Mucosa of stomach (tissue), 1 donor: Measurements from ENCODE around the gene GPATCH3.

Source experiments
- H3K27me3 ChIP-seq: one replicate; pipeline ENCODE4 v1.7.0; 2013; ENCODE audit warnings: mild to moderate bottlenecking, low read length; ENCODE audit not compliant: control insufficient read depth, insufficient read depth
- H3K36me3 ChIP-seq: one replicate; pipeline ENCODE4 v1.7.0; 2013; ENCODE audit warnings: low read length; ENCODE audit not compliant: control insufficient read depth, insufficient read depth
- H3K4me1 ChIP-seq: one replicate; pipeline ENCODE4 v1.7.0; 2013; ENCODE audit warnings: mild to moderate bottlenecking, low read length; ENCODE audit not compliant: control insufficient read depth, insufficient read depth
- H3K4me3 ChIP-seq: one replicate; pipeline ENCODE4 v1.7.0; 2013; ENCODE audit warnings: low read length
- H3K9ac ChIP-seq: one replicate; pipeline ENCODE4 v1.7.0; 2013; ENCODE audit warnings: mild to moderate bottlenecking, low read length, moderate library complexity
- H3K9me3 ChIP-seq: one replicate; pipeline ENCODE4 v1.7.0; 2013; ENCODE audit warnings: mild to moderate bottlenecking, low read length, moderate library complexity; ENCODE audit not compliant: control insufficient read depth
- donor health status: Pancreatic carcinoma.

GPATCH3 gene

DNA sequence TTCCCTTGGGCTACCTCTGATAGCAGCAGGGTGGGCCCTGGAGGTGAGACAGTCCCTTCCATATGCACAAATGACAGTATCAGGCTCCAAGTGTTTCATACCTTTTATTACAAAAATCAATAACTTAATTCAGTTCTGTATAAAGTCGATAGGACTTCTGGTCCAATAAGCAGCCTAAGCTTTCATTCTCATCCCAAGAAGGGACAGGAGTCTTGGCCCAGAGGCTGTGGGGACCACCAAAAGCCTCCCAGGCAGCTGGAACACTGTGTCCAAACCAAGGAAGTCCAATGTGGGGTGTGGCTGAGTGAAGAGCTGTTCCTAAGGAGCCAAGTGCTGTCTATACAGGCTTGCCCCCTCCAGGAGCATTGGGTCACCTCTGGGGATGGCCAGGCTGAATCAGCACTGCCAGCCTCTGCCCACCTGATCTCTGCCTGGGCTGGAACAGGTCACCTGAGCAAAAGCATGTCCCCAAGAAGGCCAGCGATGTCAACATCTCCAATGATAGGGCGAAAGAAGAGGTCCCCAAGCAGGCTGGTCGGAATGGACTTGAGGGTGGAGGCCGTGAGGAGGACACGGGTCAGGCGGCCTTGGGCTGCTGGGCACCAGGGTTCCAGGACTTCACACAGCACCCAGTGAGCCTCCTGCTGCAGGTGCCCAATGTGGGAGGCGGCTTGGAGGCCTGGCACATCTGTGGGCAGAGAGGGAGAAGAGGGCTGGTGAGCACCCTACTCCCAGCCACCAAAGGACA lies 11.3 kb upstream of the GPATCH3 start:
- Histone ChIP-seq H3K36me3 (no peaks in the 10 kb centered on the region), H3K9ac (peak overlapping the region; percentile 93), H3K4me1 (peaks cover 59% of the 10 kb centered on the region), H3K27me3 (no peaks in the 10 kb centered on the region), H3K4me3 (peak overlapping the region; percentile 67), H3K9me3 (no peaks in the 10 kb centered on the region)

DNA sequence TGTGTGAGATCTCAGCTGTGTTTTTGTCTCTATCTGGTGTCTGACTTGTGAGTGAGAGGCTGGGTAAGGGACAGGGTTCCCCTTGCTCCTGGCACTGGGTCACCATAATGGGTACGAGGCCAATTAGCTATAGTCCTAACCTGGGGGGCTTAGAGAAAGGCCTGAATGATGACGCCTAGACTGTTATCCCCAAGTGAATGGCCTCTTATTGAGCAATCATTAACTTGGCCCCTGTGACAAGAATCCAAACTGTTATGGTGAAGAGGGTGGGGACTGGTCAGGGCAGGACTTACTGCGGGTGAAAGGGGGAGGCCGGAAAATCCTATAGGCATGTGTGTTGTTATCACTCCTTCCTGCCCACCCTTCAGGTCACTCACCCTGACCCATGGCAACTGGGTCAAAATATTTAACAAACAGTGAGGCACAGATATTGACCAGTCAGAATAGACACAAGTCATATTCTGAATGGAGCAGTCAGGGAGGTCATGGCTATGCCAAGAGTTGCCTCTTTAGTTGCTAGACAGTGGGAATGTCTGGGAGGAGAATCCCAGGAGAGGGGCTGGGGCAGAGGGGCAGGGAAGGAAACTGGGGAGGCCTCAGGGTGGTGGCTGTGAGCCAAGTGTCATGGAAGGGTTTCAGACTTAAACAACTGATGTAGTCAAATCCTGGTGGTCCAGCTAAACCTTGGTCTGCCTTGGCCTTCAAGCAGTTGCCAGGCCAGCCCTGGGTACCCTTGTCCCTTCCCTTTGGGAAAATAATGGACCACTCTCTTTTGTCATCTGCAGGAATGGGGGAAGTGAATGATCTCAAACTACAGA lies 10.3 kb upstream of the GPATCH3 start:
- Histone ChIP-seq H3K9me3 (no peaks in the 10 kb centered on the region), H3K4me3 (no peak overlapping the region), H3K36me3 (no peaks in the 10 kb centered on the region), H3K9ac (peak overlapping the region; percentile 24), H3K4me1 (peaks cover 58% of the 10 kb centered on the region), H3K27me3 (no peaks in the 10 kb centered on the region)

DNA sequence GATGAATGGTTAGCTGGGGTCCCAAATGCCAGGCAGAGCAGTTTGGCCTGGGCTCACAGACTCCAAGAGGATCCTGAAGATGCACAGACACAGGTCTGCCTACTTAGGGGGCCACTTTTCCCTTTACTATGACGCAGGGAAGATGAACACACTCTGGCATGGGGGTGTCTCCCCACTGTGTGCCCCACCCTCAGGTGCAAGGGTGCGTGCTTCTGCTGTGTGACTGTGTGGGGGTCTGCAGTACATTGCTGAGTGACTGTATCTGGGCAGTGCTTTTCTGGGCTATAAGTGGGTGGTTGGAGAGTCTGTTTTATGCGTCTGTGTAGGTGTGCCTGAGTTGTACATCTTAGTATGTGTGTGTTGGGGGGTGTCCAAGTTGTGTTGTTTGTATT lies 9.7 kb upstream of the GPATCH3 start:
- H3K36me3 ChIP-seq = no peaks in the 10 kb centered on the region
- no peaks in the 10 kb centered on the region for H3K9me3 ChIP-seq
- no peak overlapping the region for H3K4me3 ChIP-seq
- peak overlapping the region; percentile 24 for H3K9ac ChIP-seq
- H3K27me3 ChIP-seq = no peaks in the 10 kb centered on the region
- peaks cover 53% of the 10 kb centered on the region for H3K4me1 ChIP-seq

DNA sequence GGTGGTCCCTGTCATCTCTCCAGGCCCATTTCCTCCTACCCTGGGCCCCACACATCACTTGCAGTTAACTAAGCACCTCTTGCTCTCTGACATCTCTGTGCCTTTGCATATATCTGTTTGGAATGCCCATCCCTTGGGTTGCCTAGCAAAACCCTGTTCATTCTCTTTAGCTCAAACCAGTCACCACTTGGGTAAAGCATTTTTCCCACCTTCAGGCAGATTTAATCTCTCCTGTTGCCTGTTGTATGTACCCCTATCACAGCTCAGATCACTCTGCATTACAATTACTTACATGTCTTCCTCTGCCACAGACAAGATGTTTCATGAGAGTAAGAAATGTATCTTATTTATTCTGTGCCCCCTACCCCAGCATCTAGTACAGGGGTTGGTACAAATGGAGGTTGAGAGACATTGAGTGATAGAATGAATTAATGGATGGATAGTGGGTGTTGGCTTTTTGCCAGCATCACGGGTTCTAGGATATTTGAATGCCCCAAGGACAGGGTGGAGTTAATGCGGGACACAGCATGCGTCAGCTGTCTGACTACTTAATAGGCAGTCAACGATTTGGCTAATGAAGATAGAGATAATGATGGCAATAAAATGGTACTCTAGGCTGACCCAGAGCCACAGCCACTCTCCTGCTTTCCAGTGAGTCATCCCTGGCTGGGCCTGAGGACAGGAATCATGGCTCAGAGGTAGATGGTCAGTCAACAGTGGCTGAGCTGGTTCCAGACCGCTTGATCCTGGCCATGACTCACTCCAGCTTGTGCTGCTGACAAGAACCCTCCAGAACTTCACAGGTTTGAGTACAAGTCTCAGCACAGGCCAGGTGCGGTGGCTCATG lies 7.0 kb upstream of the GPATCH3 start:
- Histone ChIP-seq H3K4me3 (no peak overlapping the region), H3K36me3 (no peaks in the 10 kb centered on the region), H3K9me3 (no peaks in the 10 kb centered on the region)

DNA sequence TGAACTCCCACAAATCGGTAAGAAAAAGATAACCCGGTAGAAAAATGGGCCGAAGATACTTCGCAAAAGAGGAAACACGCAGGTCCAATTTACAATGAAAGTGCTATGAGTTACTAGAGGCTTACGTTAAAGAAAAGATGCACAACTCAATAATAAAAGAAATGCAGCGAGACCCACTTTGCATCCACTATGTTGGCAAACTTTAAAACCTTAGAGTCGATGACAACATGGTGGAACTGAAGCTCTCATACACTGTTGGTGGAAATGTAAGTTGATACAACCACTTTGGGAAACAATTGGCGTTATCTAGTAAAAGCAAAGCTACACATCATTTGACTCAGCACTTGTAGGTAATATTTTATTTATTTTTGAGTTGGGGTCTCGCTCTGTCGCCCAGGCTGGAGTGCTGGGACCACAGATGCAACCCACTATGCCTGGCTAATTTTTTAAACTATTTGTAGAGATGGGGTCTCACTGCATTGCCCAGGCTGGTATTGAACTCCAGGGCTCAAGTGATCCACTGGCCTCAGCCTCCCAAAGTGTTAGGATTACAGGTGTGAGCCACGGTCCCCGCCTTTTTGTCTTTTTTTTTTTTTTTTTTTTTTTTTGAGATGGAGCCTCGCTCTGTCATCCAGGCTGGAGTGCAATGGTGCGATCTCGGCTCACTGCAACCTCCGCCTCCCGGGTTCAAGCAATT lies 696 bp upstream of the GPATCH3 start:
- Histone ChIP-seq H3K36me3 (no peaks in the 10 kb centered on the region), H3K9ac (peak overlapping the region; percentile 95), H3K9me3 (no peaks in the 10 kb centered on the region), H3K4me1 (peaks cover 16% of the 10 kb centered on the region), H3K27me3 (no peaks in the 10 kb centered on the region), H3K4me3 (peak overlapping the region; percentile 75)

More for the DNA sequence above, 7.0 kb upstream of the GPATCH3 start:
- Histone ChIP-seq H3K27me3 (no peaks in the 10 kb centered on the region), H3K4me1 (peaks cover 39% of the 10 kb centered on the region), H3K9ac (no peak overlapping the region)

DNA sequence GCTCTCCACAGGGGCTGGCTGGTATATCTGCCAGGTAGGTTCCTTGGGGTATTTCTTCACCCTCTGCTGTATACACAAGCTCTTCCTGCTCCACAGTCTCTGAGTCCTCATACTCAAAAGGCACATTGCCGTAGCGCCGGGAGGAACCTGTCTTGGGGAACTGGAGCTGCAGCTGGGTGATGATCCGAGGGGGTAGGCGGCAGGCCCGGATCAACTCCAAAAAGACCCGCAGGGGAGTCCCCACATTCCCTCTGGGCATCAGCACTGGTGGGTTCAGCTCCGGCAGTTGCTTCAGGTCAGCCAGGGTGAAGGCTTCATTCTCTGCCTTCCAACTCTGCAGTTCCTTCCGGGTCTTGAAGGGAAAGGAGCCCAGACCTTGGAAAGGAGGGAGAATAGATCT lies 2.9 kb downstream of the GPATCH3 start:
- Histone ChIP-seq H3K4me1 (peaks cover 11% of the 10 kb centered on the region), H3K36me3 (no peaks in the 10 kb centered on the region), H3K9ac (no peak overlapping the region), H3K27me3 (no peaks in the 10 kb centered on the region), H3K9me3 (no peaks in the 10 kb centered on the region), H3K4me3 (no peak overlapping the region)

DNA sequence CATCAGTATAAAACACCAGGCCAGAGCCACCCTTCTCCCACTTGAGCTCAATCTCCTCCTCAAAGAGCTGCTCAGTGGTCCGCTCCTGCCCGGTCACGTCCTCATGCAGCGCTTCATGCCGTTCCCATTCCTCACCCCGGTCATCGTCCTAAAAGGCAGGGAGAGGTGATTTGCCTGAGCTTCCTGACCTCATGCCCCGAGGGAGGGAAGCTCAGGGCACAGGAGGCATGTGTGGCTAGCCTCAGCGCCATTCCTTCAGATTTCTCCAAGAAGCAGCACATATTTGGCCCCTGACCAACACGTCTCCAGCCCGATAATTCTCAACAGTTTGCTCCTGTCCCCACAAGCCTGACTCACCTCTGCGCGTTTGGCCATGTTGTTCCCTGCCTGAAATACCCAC lies 6.0 kb downstream of the GPATCH3 start:
- H3K9me3 ChIP-seq = no peaks in the 10 kb centered on the region
- H3K4me3 ChIP-seq = no peak overlapping the region
- no peaks in the 10 kb centered on the region for H3K27me3 ChIP-seq
- H3K9ac ChIP-seq = no peak overlapping the region
- H3K36me3 ChIP-seq = no peaks in the 10 kb centered on the region
- H3K4me1 ChIP-seq = peaks cover 14% of the 10 kb centered on the region

DNA sequence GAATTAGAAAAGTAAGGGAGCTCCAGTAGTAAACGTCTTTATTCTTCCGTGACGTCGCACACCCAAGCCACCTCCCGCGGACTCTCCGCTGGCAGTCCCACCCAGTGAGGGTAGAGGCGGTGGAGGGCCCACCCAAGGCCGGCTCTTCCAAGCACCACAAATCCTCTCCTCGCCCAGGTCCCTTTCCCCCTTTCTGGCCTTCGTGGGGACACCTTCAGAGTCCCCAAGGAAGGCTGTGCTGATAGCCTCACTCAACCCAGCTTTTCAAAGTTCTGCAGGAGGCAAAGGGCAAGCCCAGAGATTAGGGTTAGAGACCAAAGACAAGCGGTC lies 9.8 kb downstream of the GPATCH3 start:
- Histone ChIP-seq H3K9me3 (no peaks in the 10 kb centered on the region), H3K4me1 (peaks cover 23% of the 10 kb centered on the region), H3K4me3 (peak overlapping the region; percentile 80), H3K9ac (peak overlapping the region; percentile 97), H3K36me3 (no peaks in the 10 kb centered on the region), H3K27me3 (no peaks in the 10 kb centered on the region)

DNA sequence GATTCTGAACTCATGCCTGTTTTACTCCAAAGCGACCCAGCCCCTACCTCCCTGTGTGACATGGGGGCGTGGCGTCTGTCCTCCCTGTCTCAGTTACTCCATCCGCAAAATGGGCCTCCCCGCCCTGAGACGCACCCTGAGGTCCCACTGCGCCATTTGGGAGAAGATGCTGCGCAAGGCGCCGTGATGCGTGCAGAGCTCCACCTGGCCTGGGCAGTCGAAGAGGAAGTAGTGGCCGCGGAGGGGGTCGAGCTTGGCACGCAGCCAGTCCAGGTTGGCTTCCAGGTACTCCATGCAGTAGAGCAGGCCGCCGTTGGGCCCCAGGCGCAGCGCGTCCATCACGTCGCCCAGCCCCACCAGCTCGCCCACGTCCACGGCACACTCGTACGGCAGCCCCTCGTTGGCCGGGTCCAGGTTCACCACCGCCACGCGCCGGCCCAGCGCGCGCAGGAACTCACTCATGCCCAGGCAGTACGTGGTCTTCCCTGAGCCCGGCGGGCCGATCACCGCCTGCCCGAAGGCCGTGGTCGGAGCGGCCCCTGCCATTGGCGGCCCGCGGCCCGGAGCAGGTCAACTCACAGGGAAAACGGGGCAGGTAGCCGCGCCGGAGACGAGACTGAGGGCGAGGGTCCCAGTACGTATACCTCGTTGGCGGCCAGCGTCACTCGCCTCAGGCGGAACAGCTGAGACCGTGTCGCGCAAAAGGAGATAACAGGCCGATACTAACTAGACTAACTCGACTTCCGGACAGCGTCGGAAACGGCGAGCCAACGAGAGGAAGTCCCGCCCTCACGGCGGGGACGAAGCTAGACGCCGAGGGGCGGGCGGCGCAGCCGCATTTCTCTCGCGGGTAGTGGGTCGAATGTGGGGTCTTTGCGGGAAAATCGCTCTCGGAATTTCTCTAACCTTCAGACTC lies 10.5 kb downstream of the GPATCH3 start, which contains the start of gene GPN2:
TSS of gene GPN2 (minus strand) at position 733 of the 916 bp plus-strand sequence. CDS start at position 546, 187 bp downstream.
- Histone ChIP-seq H3K9ac (peak within 1 kb of the TSS; percentile 97), H3K36me3 (peaks cover 5% of the 10 kb centered on the region), H3K27me3 (no peaks in the 10 kb centered on the region)

DNA sequence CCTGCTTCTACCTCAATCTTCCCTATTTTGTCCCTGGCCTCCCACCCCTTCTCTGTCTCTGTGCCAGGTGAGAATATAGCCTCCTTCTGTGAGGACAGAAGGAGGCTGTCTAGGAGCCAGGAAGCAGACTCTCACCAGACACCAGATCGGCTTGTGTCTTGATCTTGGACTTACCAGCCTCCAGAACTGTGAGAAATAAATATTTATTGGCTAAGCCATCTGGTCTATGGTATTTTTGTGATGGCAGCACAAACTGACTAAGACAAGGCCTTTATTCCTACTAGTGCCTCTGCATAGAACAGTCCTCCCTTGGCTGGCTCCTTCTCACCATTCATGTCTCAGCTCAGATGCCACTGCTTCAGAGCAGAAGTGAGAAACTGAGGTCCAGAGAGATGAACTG lies 12.0 kb downstream of the GPATCH3 start:
- Histone ChIP-seq H3K27me3 (no peaks in the 10 kb centered on the region), H3K36me3 (peaks cover 13% of the 10 kb centered on the region), H3K9ac (no peak overlapping the region), H3K9me3 (no peaks in the 10 kb centered on the region), H3K4me1 (peaks cover 23% of the 10 kb centered on the region), H3K4me3 (no peak overlapping the region)

More for the DNA sequence above, 10.5 kb downstream of the GPATCH3 start, which contains the start of gene GPN2:
- Histone ChIP-seq H3K4me3 (peak within 1 kb of the TSS; percentile 80), H3K9me3 (no peaks in the 10 kb centered on the region), H3K4me1 (peaks cover 23% of the 10 kb centered on the region)
